ENCODE data around the gene BBS2.

DNA sequence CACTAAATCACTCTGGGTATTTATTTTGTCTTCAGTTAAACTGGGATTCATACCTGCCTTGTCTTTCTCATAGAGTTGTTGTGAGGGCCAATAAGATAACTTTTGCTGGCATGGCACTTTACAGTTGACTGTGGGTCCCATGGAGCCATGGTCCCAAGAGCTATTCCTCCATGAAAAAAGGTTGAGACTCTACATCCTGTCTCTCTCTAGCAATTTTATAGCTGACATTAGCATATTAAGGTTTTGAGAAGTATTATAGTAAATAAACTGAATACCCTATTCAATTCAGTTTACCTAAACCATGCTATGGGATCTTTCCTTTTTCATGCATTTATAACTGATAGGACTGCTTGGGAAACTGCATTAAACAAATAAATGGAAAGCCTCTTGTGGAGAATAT is 51.0 kb downstream of the BBS2 start:
- TF ChIP-seq, protein P1, sequence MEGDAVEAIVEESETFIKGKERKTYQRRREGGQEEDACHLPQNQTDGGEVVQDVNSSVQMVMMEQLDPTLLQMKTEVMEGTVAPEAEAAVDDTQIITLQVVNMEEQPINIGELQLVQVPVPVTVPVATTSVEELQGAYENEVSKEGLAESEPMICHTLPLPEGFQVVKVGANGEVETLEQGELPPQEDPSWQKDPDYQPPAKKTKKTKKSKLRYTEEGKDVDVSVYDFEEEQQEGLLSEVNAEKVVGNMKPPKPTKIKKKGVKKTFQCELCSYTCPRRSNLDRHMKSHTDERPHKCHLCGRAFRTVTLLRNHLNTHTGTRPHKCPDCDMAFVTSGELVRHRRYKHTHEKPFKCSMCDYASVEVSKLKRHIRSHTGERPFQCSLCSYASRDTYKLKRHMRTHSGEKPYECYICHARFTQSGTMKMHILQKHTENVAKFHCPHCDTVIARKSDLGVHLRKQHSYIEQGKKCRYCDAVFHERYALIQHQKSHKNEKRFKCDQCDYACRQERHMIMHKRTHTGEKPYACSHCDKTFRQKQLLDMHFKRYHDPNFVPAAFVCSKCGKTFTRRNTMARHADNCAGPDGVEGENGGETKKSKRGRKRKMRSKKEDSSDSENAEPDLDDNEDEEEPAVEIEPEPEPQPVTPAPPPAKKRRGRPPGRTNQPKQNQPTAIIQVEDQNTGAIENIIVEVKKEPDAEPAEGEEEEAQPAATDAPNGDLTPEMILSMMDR (conservative IDR thresholded peaks at IDR 0.05; ENCODE audit: low read depth, low read length) = no peak
- TF ChIP-seq USF2 (IDR thresholded peaks at IDR 0.05; ENCODE audit: low read depth, low read length) = no peak
- TF ChIP-seq POLR2A (IDR thresholded peaks at IDR 0.05; ENCODE audit: low read depth, low read length) = no peak
- no peak for TF ChIP-seq NFE2L2 (IDR thresholded peaks at IDR 0.05; ENCODE audit: low read depth, low read length)
- peak; percentile 57 for TF ChIP-seq MAFK (IDR thresholded peaks at IDR 0.05; ENCODE audit: low read depth, low read length)
- TF ChIP-seq RAD21 (IDR thresholded peaks at IDR 0.05; ENCODE audit: low read length) = no peak
- TF ChIP-seq ELK1 (IDR thresholded peaks at IDR 0.05; ENCODE audit: borderline replicate concordance, low read depth, low read length) = no peak
- TF ChIP-seq FOS (IDR thresholded peaks at IDR 0.05; ENCODE audit: low read depth, low read length) = no peak
- TF ChIP-seq RFX5 (IDR thresholded peaks at IDR 0.05; ENCODE audit: low read depth, low read length) = no peak
